IMR-90 (cell line): ENCODE results near the gene PFDN1. TPM values are rescaled to one million over a fixed set of nuclear protein-coding genes. Genes with fewer than 3 reads are reported as not detected.

ENCODE experiments used
- ATAC-seq: fragments of 200-7000 bp; cut with Tn5 transposase; 2 replicates; pipeline ENCODE4 v1.9.1; 2020; ENCODE audit warnings: low read depth, mild to moderate bottlenecking, moderate library complexity
- BruUV-seq: library from RNA; stranded (reverse); fragments of 400-500 nt; replicated peaks from 2 replicates; lab custom pipeline; 2021; lab: Mats Ljungman, UMichigan
- CTCF ChIA-PET: fragments of 300-600 bp; formaldehyde crosslinking; extraction: SDS; loops from one replicate; lab custom pipeline; 2021; ENCODE audit warnings: antibody characterized with exemption; lab: Yijun Ruan, JAX
- POLR2A ChIA-PET: fragments of 300-600 bp; sonication (Branson Sonifier 250); formaldehyde crosslinking; loops from one replicate; lab custom pipeline; 2022; ENCODE audit warnings: antibody characterized with exemption; ENCODE audit not compliant: unreplicated experiment; lab: Charles Lee
- DNase-seq: peaks from one replicate; pipeline ENCODE4 v3.0.0; 2013
- H2AFZ ChIP-seq: replicated peaks from 2 replicates; pipeline ENCODE3; 2013; ENCODE audit warnings: low read length, mild to moderate bottlenecking; ENCODE audit not compliant: poor library complexity
- H2AK5ac ChIP-seq: 2 replicates; pipeline ENCODE4 v1.6.1; 2013; ENCODE audit warnings: low read depth, low read length, inconsistent platforms
- H2AK9ac ChIP-seq: replicated peaks from 2 replicates; pipeline ENCODE3; 2013; ENCODE audit warnings: mild to moderate bottlenecking, low read depth, low read length, moderate library complexity; ENCODE audit not compliant: poor library complexity
- H2BK120ac ChIP-seq: 2 replicates; pipeline ENCODE4 v1.6.1; 2013; ENCODE audit warnings: low read depth, low read length, inconsistent platforms
- H2BK15ac ChIP-seq: 3 replicates; pipeline ENCODE4 v1.6.1; 2013; ENCODE audit warnings: low read depth, low read length, inconsistent platforms
- H2BK20ac ChIP-seq: 2 replicates; pipeline ENCODE4 v1.6.1; 2013; ENCODE audit warnings: low read depth, mild to moderate bottlenecking, inconsistent platforms, low read length, moderate library complexity
- H2BK5ac ChIP-seq: 2 replicates; pipeline ENCODE4 v1.6.1; 2013; ENCODE audit warnings: mild to moderate bottlenecking, low read depth, low read length, inconsistent platforms; ENCODE audit not compliant: poor library complexity, severe bottlenecking
- H3K14ac ChIP-seq: replicated peaks from 2 replicates; pipeline ENCODE4 v1.6.1; 2013; ENCODE audit warnings: low read depth, low read length, inconsistent platforms
- H3K18ac ChIP-seq: 2 replicates; pipeline ENCODE4 v1.6.1; 2013; ENCODE audit warnings: low read depth, low read length, control low read depth
- H3K23ac ChIP-seq: 2 replicates; pipeline ENCODE4 v1.6.1; 2013; ENCODE audit warnings: low read depth, low read length, inconsistent platforms
- H3K27ac ChIP-seq: 2 replicates; pipeline ENCODE4 v1.5.1; 2013; ENCODE audit warnings: mild to moderate bottlenecking, control low read depth, low read length; ENCODE audit not compliant: insufficient read depth
- H3K27me3 ChIP-seq: 2 replicates; pipeline ENCODE4 v1.6.1; 2013; ENCODE audit warnings: low read length; ENCODE audit not compliant: control insufficient read depth, insufficient read depth
- H3K36me3 ChIP-seq: 2 replicates; pipeline ENCODE4 v1.6.1; 2013; ENCODE audit warnings: low read length, mixed read lengths; ENCODE audit not compliant: control insufficient read depth, insufficient read depth
- H3K4ac ChIP-seq: 2 replicates; pipeline ENCODE4 v1.6.1; 2013; ENCODE audit warnings: low read depth, low read length, inconsistent platforms
- H3K4me1 ChIP-seq: 2 replicates; pipeline ENCODE4 v1.6.1; 2013; ENCODE audit warnings: low read length, mixed read lengths; ENCODE audit not compliant: control insufficient read depth, insufficient read depth
- H3K4me2 ChIP-seq: 2 replicates; pipeline ENCODE4 v1.6.1; 2013; ENCODE audit warnings: low read depth, mild to moderate bottlenecking, control low read depth, low read length, moderate library complexity
- H3K4me3 ChIP-seq: 2 replicates; pipeline ENCODE4 v1.5.1; 2013; ENCODE audit warnings: low read depth, mild to moderate bottlenecking, control low read depth, low read length, moderate library complexity; ENCODE audit not compliant: insufficient read depth
- H3K56ac ChIP-seq: 2 replicates; pipeline ENCODE4 v1.6.1; 2013; ENCODE audit warnings: low read length, inconsistent platforms; ENCODE audit not compliant: insufficient read depth; ENCODE audit errors: extremely low read depth
- H3K79me1 ChIP-seq, 2 experiments: 2 replicates each; pipeline ENCODE4 v1.6.1; 2013; ENCODE audit warnings: low read length in 2 of 2, inconsistent platforms in 1 of 2, low read depth in 1 of 2
- H3K9ac ChIP-seq: 2 replicates; pipeline ENCODE4 v1.6.1; 2013; ENCODE audit warnings: low read depth, low read length, control low read depth
- H3K9me1 ChIP-seq: 2 replicates; pipeline ENCODE4 v1.6.1; 2013; ENCODE audit warnings: low read length, inconsistent platforms; ENCODE audit not compliant: insufficient read depth
- H3K9me3 ChIP-seq: 2 replicates; pipeline ENCODE4 v1.6.1; 2013; ENCODE audit warnings: low read length; ENCODE audit not compliant: control insufficient read depth, insufficient read depth
- H4K20me1 ChIP-seq: 2 replicates; pipeline ENCODE4 v1.6.1; 2013; ENCODE audit warnings: low read length, inconsistent platforms; ENCODE audit not compliant: insufficient read depth
- H4K5ac ChIP-seq: 2 replicates; pipeline ENCODE4 v1.6.1; 2013; ENCODE audit warnings: mild to moderate bottlenecking, low read depth, low read length, control low read depth
- H4K8ac ChIP-seq, 2 experiments: 2 replicates each; pipeline ENCODE4 v1.6.1; 2013; ENCODE audit warnings: low read depth in 2 of 2, low read length in 2 of 2, control low read depth in 1 of 2, inconsistent platforms in 1 of 2
- H4K91ac ChIP-seq: 2 replicates; pipeline ENCODE4 v1.6.1; 2013; ENCODE audit warnings: low read depth, low read length, inconsistent platforms; ENCODE audit not compliant: insufficient read depth
- BHLHE40 ChIP-seq: fragments of 150-350 bp; IDR thresholded peaks from 2 replicates; pipeline ENCODE4 v1.6.1; 2016; ENCODE audit warnings: mild to moderate bottlenecking, low read depth, low read length
- CEBPB ChIP-seq: IDR thresholded peaks from 2 replicates; pipeline ENCODE4 v1.6.1; 2012; ENCODE audit warnings: low read depth, low read length, improper control_type of control experiment
- MAFK ChIP-seq: IDR thresholded peaks from 2 replicates; pipeline ENCODE4 v1.6.1; 2012; ENCODE audit warnings: low read depth, low read length, improper control_type of control experiment
- MXI1 ChIP-seq: IDR thresholded peaks from 2 replicates; pipeline ENCODE4 v1.6.1; 2012; ENCODE audit warnings: low read depth, mild to moderate bottlenecking, low read length, moderate library complexity, borderline replicate concordance
- RFX5 ChIP-seq: IDR thresholded peaks from 2 replicates; pipeline ENCODE4 v1.8.0; 2012; ENCODE audit warnings: low read depth, mild to moderate bottlenecking, low read length, moderate library complexity
- SMC3 ChIP-seq: fragments of 150-350 bp; IDR thresholded peaks from 2 replicates; pipeline ENCODE4 v1.6.1; 2016; ENCODE audit warnings: low read depth, mild to moderate bottlenecking, antibody characterized with exemption, low read length, moderate library complexity
- WGBS, 2 experiments: methylation state at CpG; one replicate each; pipeline versions ENCODE4 v1.1.5 to v1.1.7; 2013; ENCODE audit warnings: missing lambda C conversion rate in 2 of 2; ENCODE audit not compliant: insufficient read length in 1 of 2; ENCODE audit errors: extremely low coverage in 2 of 2; 5-methylcytosine and 5-hydroxymethylcytosine counted together
- dilution Hi-C: fragments of 300-500 bp; cut with HindIII; formaldehyde crosslinking; loops from one replicate; pipeline ENCODE4 v1.14.3; 2018; ENCODE audit warnings: low sequenced_read_pairs; ENCODE audit not compliant: unreplicated experiment
- in situ Hi-C: fragments of 300-500 bp; cut with MboI; formaldehyde crosslinking; loops from 3 replicates; pipeline ENCODE4 v1.14.3; 2019; ENCODE audit warnings: low sequenced_read_pairs, inconsistent platforms, mixed read lengths
- intact Hi-C: fragments of 100-400 bp; cut with micrococcal nuclease; formaldehyde crosslinking; loops from 2 replicates; pipeline ENCODE4 v1.10.0; 2022
- polyA plus RNA-seq, 3 experiments: library from polyadenylated mRNA; depleted of rRNA; stranded (reverse); fragments of >200 nt; gene quantifications; 2 replicates each; pipeline ENCODE4 v1.2.3, GENCODE V29; 2012; ENCODE audit warnings: low replicate concordance in 1 of 3
- total RNA-seq: library from RNA; depleted of rRNA; stranded (reverse); fragments of >200 nt; gene quantifications from 2 replicates; pipeline ENCODE4 v1.2.3, GENCODE V29; 2012
- TF ChIP-seq, protein P1 (sequence below): conservative IDR thresholded peaks from 2 replicates; pipeline ENCODE4 v1.5.1; 2012; ENCODE audit warnings: mild to moderate bottlenecking, low read depth, low read length, improper control_type of control experiment

PFDN1 gene
- total and polyA plus RNA-seq, 2 of the 4 experiments (the other 2 are of a cell fraction): 98.8 to 134 TPM

DNA sequence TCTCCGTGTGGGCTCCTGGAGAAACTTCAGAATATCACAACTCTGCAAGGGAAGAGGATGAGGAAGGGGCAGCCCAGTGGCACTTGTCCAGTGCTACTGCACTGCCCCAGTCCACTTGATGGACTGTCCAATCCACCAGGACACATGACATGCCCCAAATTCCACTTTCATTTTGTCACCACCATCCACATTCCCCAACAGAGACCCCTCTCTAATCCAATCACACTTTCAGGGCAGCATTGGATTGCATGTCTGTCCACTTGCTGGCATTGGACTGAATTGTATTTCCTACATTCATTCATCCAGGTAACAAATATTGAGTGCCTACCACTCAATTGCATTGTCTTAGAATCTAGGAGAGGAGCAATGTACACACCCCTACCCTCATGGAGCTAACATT lies 28.7 kb upstream of the PFDN1 start:
- CTCF ChIA-PET: no interaction called here
- H2AK9ac ChIP-seq: no peak overlapping the region

More for the DNA sequence above, 28.7 kb upstream of the PFDN1 start:
- H2BK120ac ChIP-seq: no peak overlapping the region
- peaks cover 8 to 10% of the 10 kb centered on the region in 2 experiments; a peak in 2 of 4 replicates for H3K79me1 ChIP-seq
- dilution Hi-C loops: no loop called here
- H3K23ac ChIP-seq: no peak overlapping the region
- no peak overlapping the region for H2AK5ac ChIP-seq
- TF ChIP-seq BHLHE40 (no peak), MXI1 (no peak), RFX5 (no peak), MAFK (no peak), SMC3 (no peak), CEBPB (no peak)
- TF ChIP-seq, protein P1, sequence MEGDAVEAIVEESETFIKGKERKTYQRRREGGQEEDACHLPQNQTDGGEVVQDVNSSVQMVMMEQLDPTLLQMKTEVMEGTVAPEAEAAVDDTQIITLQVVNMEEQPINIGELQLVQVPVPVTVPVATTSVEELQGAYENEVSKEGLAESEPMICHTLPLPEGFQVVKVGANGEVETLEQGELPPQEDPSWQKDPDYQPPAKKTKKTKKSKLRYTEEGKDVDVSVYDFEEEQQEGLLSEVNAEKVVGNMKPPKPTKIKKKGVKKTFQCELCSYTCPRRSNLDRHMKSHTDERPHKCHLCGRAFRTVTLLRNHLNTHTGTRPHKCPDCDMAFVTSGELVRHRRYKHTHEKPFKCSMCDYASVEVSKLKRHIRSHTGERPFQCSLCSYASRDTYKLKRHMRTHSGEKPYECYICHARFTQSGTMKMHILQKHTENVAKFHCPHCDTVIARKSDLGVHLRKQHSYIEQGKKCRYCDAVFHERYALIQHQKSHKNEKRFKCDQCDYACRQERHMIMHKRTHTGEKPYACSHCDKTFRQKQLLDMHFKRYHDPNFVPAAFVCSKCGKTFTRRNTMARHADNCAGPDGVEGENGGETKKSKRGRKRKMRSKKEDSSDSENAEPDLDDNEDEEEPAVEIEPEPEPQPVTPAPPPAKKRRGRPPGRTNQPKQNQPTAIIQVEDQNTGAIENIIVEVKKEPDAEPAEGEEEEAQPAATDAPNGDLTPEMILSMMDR: no peak
- no peak overlapping the region for H3K4me2 ChIP-seq
- no peaks in the 10 kb centered on the region for H3K9me3 ChIP-seq
- BruUV-seq: no TSS peak
- no CpG with 5 or more reads among the region's 1 CpG for WGBS, 2 experiments
- H3K9me1 ChIP-seq: peaks cover 9% of the 10 kb centered on the region
- no peak for DNase-seq
- H3K4me1 ChIP-seq: peaks cover 5% of the 10 kb centered on the region
- H4K8ac ChIP-seq: no peak overlapping the region
- no peaks in the 10 kb centered on the region; the same call in 1 of the 2 replicates for H4K20me1 ChIP-seq
- no peaks in the 10 kb centered on the region for H3K27me3 ChIP-seq
- no peak overlapping the region for H3K18ac ChIP-seq
- no peak overlapping the region for H3K4ac ChIP-seq
- H4K5ac ChIP-seq: no peak overlapping the region
- H3K4me3 ChIP-seq: no peak overlapping the region
- POLR2A ChIA-PET: no interaction called here
- no peak overlapping the region for H3K56ac ChIP-seq
- in situ Hi-C loops: no loop called here
- H3K9ac ChIP-seq: no peak overlapping the region
- intact Hi-C loops: no loop called here
- H4K91ac ChIP-seq: no peak overlapping the region
- no peak overlapping the region for H2BK20ac ChIP-seq
- no peak overlapping the region for H3K27ac ChIP-seq
- no peak overlapping the region for H3K14ac ChIP-seq
- peaks cover 16% of the 10 kb centered on the region for H3K36me3 ChIP-seq
- H2BK5ac ChIP-seq: no peak overlapping the region
- H2AFZ ChIP-seq: no peak overlapping the region
- no peak for ATAC-seq
- H2BK15ac ChIP-seq: no peak overlapping the region
